ENCODE results near the gene PPP3CA. TPM values are rescaled to one million over a fixed set of nuclear protein-coding genes. Genes with fewer than 3 reads are reported as not detected.

PPP3CA gene
- total RNA-seq, 1 experiment from 2014 or later: 26.1 TPM

GRCh38 chr4:101294597-101294996, 52.7 kb downstream of the PPP3CA start:
- no peak for DNase-seq (ENCODE audit: low read depth)
- in situ Hi-C loops (cut with HindIII; ENCODE audit: low pct_unique_long_range_greater_than_20kb, low sequenced_read_pairs): no loop called here

GRCh38 chr4:101292901-101293300, 54.4 kb downstream of the PPP3CA start:
- DNase-seq (ENCODE audit: low read depth): no peak
- in situ Hi-C loops (cut with HindIII; ENCODE audit: low pct_unique_long_range_greater_than_20kb, low sequenced_read_pairs): no loop called here

GRCh38 chr4:101292214-101292613, 55.1 kb downstream of the PPP3CA start:
- no peak for DNase-seq (ENCODE audit: low read depth)
- in situ Hi-C loops (cut with HindIII; ENCODE audit: low pct_unique_long_range_greater_than_20kb, low sequenced_read_pairs): no loop called here

- in situ Hi-C loops (cut with HindIII; ENCODE audit: low pct_unique_long_range_greater_than_20kb, low sequenced_read_pairs): no loop called here
- no peak for DNase-seq (ENCODE audit: low read depth)
Observed at GRCh38 chr4:101291198-101291597, 56.1 kb downstream of the PPP3CA start.

GRCh38 chr4:101290654-101291053, 56.7 kb downstream of the PPP3CA start:
- in situ Hi-C loops (cut with HindIII; ENCODE audit: low pct_unique_long_range_greater_than_20kb, low sequenced_read_pairs): no loop called here
- DNase-seq (ENCODE audit: low read depth): no peak

- in situ Hi-C loops (cut with HindIII; ENCODE audit: low pct_unique_long_range_greater_than_20kb, low sequenced_read_pairs): no loop called here
- DNase-seq (ENCODE audit: low read depth): no peak
Observed at GRCh38 chr4:101289306-101289705, 58.0 kb downstream of the PPP3CA start.

- DNase-seq (ENCODE audit: low read depth): no peak
- in situ Hi-C loops (cut with HindIII; ENCODE audit: low pct_unique_long_range_greater_than_20kb, low sequenced_read_pairs): no loop called here
Observed at GRCh38 chr4:101288365-101289145, 58.8 kb downstream of the PPP3CA start.

GRCh38 chr4:101287324-101287723, 60.0 kb downstream of the PPP3CA start:
- no peak for DNase-seq (ENCODE audit: low read depth)
- in situ Hi-C loops (cut with HindIII; ENCODE audit: low pct_unique_long_range_greater_than_20kb, low sequenced_read_pairs): no loop called here

GRCh38 chr4:101286663-101287062, 60.7 kb downstream of the PPP3CA start:
- DNase-seq (ENCODE audit: low read depth): no peak
- in situ Hi-C loops (cut with HindIII; ENCODE audit: low pct_unique_long_range_greater_than_20kb, low sequenced_read_pairs): no loop called here

- in situ Hi-C loops (cut with HindIII; ENCODE audit: low pct_unique_long_range_greater_than_20kb, low sequenced_read_pairs): no loop called here
- DNase-seq (ENCODE audit: low read depth): no peak
Observed at GRCh38 chr4:101285985-101286384, 61.3 kb downstream of the PPP3CA start.

GRCh38 chr4:101284546-101284945, 62.8 kb downstream of the PPP3CA start:
- DNase-seq (ENCODE audit: low read depth): no peak
- in situ Hi-C loops (cut with HindIII; ENCODE audit: low pct_unique_long_range_greater_than_20kb, low sequenced_read_pairs): no loop called here

- DNase-seq (ENCODE audit: low read depth): no peak
- in situ Hi-C loops (cut with HindIII; ENCODE audit: low pct_unique_long_range_greater_than_20kb, low sequenced_read_pairs): no loop called here
Observed at GRCh38 chr4:101283434-101283833, 63.9 kb downstream of the PPP3CA start.

- in situ Hi-C loops (cut with HindIII; ENCODE audit: low pct_unique_long_range_greater_than_20kb, low sequenced_read_pairs): no loop called here
- DNase-seq (ENCODE audit: low read depth): no peak
Observed at GRCh38 chr4:101282076-101282844, 65.1 kb downstream of the PPP3CA start.

GRCh38 chr4:101280866-101281600, 66.3 kb downstream of the PPP3CA start:
- in situ Hi-C loops (cut with HindIII; ENCODE audit: low pct_unique_long_range_greater_than_20kb, low sequenced_read_pairs): no loop called here
- no peak for DNase-seq (ENCODE audit: low read depth)

- DNase-seq (ENCODE audit: low read depth): peak; percentile 55
- in situ Hi-C loops (cut with HindIII; ENCODE audit: low pct_unique_long_range_greater_than_20kb, low sequenced_read_pairs): no loop called here
Observed at GRCh38 chr4:101279377-101279871, 67.9 kb downstream of the PPP3CA start.

GRCh38 chr4:101277671-101278070, 69.7 kb downstream of the PPP3CA start:
- in situ Hi-C loops (cut with HindIII; ENCODE audit: low pct_unique_long_range_greater_than_20kb, low sequenced_read_pairs): no loop called here
- no peak for DNase-seq (ENCODE audit: low read depth)

- in situ Hi-C loops (cut with HindIII; ENCODE audit: low pct_unique_long_range_greater_than_20kb, low sequenced_read_pairs): no loop called here
- no peak for DNase-seq (ENCODE audit: low read depth)
Observed at GRCh38 chr4:101276661-101277060, 70.7 kb downstream of the PPP3CA start.

- in situ Hi-C loops (cut with HindIII; ENCODE audit: low pct_unique_long_range_greater_than_20kb, low sequenced_read_pairs): no loop called here
Observed at GRCh38 chr4:101274888-101275752, 72.2 kb downstream of the PPP3CA start.

More at GRCh38 chr4:101274888-101275752, 72.2 kb downstream of the PPP3CA start:
- no peak for DNase-seq (ENCODE audit: low read depth)

Data from Caki2 (cell line).